ENCODE results near the gene UHRF1. TPM values are rescaled to one million over a fixed set of nuclear protein-coding genes. Genes with fewer than 3 reads are reported as not detected.
"Not testable (repeated sequence)": the region's sequence is repeated elsewhere in the genome, so short reads cannot be mapped to it uniquely, and the experiment has no call there.

The UHRF1 gene
- total RNA-seq, 1 donor from 2014 or later, result 0.32 TPM

GRCh38 chr19:4932711-4933110, 23.4 kb downstream of the UHRF1 start:
- DNase-seq (ENCODE audit: low spot score in 2 of 2), result no peak
- H3K9me3 ChIP-seq, result no peaks in the 10 kb centered on the region
- H3K36me3 ChIP-seq, result no peaks in the 10 kb centered on the region
- no peak overlapping the region for H3K27ac ChIP-seq
- intact Hi-C loops (cut with DNase I), result no loop called here
- no peak overlapping the region for H3K4me3 ChIP-seq
- TF ChIP-seq CTCF (IDR thresholded peaks at IDR 0.05), result no peak
- no peaks in the 10 kb centered on the region for H3K27me3 ChIP-seq
- no peaks in the 10 kb centered on the region for H3K4me1 ChIP-seq

- intact Hi-C loops (cut with DNase I), result no loop called here
- H3K4me1 ChIP-seq, result no peaks in the 10 kb centered on the region
- DNase-seq (ENCODE audit: low spot score in 2 of 2), result no peak
- no peaks in the 10 kb centered on the region for H3K9me3 ChIP-seq
- H3K4me3 ChIP-seq, result no peak overlapping the region
- no peak for TF ChIP-seq CTCF (IDR thresholded peaks at IDR 0.05)
- no peaks in the 10 kb centered on the region for H3K36me3 ChIP-seq
- no peak overlapping the region for H3K27ac ChIP-seq
- no peaks in the 10 kb centered on the region for H3K27me3 ChIP-seq
These were observed 24.2 kb downstream of the UHRF1 start for GRCh38 chr19:4933528-4933927.

GRCh38 chr19:4935444-4935843, 26.1 kb downstream of the UHRF1 start:
- no peaks in the 10 kb centered on the region for H3K4me1 ChIP-seq
- intact Hi-C loops (cut with DNase I), result no loop called here
- no peak for TF ChIP-seq CTCF (IDR thresholded peaks at IDR 0.05)
- H3K27ac ChIP-seq, result no peak overlapping the region
- no peak for DNase-seq (ENCODE audit: low spot score in 2 of 2)
- no peak overlapping the region for H3K4me3 ChIP-seq
- no peaks in the 10 kb centered on the region for H3K27me3 ChIP-seq
- H3K9me3 ChIP-seq, result no peaks in the 10 kb centered on the region
- H3K36me3 ChIP-seq, result no peaks in the 10 kb centered on the region

GRCh38 chr19:4937060-4937459, 27.8 kb downstream of the UHRF1 start:
- H3K27ac ChIP-seq, result no peak overlapping the region
- DNase-seq (ENCODE audit: low spot score in 2 of 2), result no peak

GRCh38 chr19:4938461-4938860, 29.2 kb downstream of the UHRF1 start:
- H3K9me3 ChIP-seq; H3K27ac ChIP-seq; H3K4me1 ChIP-seq; H3K27me3 ChIP-seq; H3K36me3 ChIP-seq; DNase-seq (ENCODE audit: low spot score in 2 of 2); H3K4me3 ChIP-seq; intact Hi-C loops (cut with DNase I): not testable (repeated sequence)

More at GRCh38 chr19:4937060-4937459, 27.8 kb downstream of the UHRF1 start:
- no peaks in the 10 kb centered on the region for H3K9me3 ChIP-seq
- no peak overlapping the region for H3K4me3 ChIP-seq
- no peaks in the 10 kb centered on the region for H3K27me3 ChIP-seq
- TF ChIP-seq CTCF (IDR thresholded peaks at IDR 0.05), result no peak
- intact Hi-C loops (cut with DNase I), result no loop called here
- H3K36me3 ChIP-seq, result no peaks in the 10 kb centered on the region
- no peaks in the 10 kb centered on the region for H3K4me1 ChIP-seq

GRCh38 chr19:4939466-4939865, 30.2 kb downstream of the UHRF1 start:
- DNase-seq (ENCODE audit: low spot score in 2 of 2), result no peak
- no peak for TF ChIP-seq CTCF (IDR thresholded peaks at IDR 0.05)

GRCh38 chr19:4941638-4942169, 32.4 kb downstream of the UHRF1 start:
- H3K36me3 ChIP-seq; H3K4me3 ChIP-seq; DNase-seq (ENCODE audit: low spot score in 2 of 2); H3K9me3 ChIP-seq; H3K27me3 ChIP-seq; H3K4me1 ChIP-seq; H3K27ac ChIP-seq; intact Hi-C loops (cut with DNase I): not testable (repeated sequence)

More at GRCh38 chr19:4939466-4939865, 30.2 kb downstream of the UHRF1 start:
- Histone ChIP-seq H3K9me3 (no peaks in the 10 kb centered on the region), H3K27ac (no peak overlapping the region), H3K27me3 (no peaks in the 10 kb centered on the region), H3K4me3 (no peak overlapping the region), H3K36me3 (no peaks in the 10 kb centered on the region), H3K4me1 (no peaks in the 10 kb centered on the region)
- intact Hi-C loops (cut with DNase I), result no loop called here

- H3K4me1 ChIP-seq; H3K9me3 ChIP-seq; H3K27me3 ChIP-seq; H3K4me3 ChIP-seq; DNase-seq (ENCODE audit: low spot score in 2 of 2); H3K27ac ChIP-seq; H3K36me3 ChIP-seq; intact Hi-C loops (cut with DNase I): not testable (repeated sequence)
These were observed 41.3 kb downstream of the UHRF1 start for GRCh38 chr19:4950650-4951049.
